Brain microvascular endothelial cell (primary cell): ENCODE measurements around the gene SLC23A3.

Source experiments
- DNase-seq: peaks from one replicate; pipeline ENCODE4 v3.0.0-alpha.2; 2020
- H3K27ac ChIP-seq: fragments of 250-450 bp; sonication (Bioruptor Pico); 2 replicates; pipeline ENCODE4 v1.5.1; 2020; ENCODE audit warnings: mild to moderate bottlenecking, moderate library complexity
- H3K27me3 ChIP-seq: fragments of 250-450 bp; sonication (Bioruptor Pico); replicated peaks from 2 replicates; pipeline ENCODE4 v1.5.1; 2020; ENCODE audit warnings: mild to moderate bottlenecking
- H3K36me3 ChIP-seq: fragments of 250-450 bp; sonication (Bioruptor Pico); replicated peaks from 2 replicates; pipeline ENCODE4 v1.5.1; 2020; ENCODE audit warnings: mild to moderate bottlenecking
- H3K4me3 ChIP-seq: 2 replicates; pipeline ENCODE4 v1.5.1; 2011; ENCODE audit warnings: low read depth, mild to moderate bottlenecking, control low read depth, low read length, moderate library complexity
- CTCF ChIP-seq: IDR thresholded peaks from 2 replicates; pipeline ENCODE4 v1.5.1; 2011; ENCODE audit warnings: low read depth, mild to moderate bottlenecking, moderate library complexity, low read length, control low read depth, inconsistent platforms; ENCODE audit errors: missing control alignments
- in situ Hi-C: cut with HindIII; loops from 2 replicates; pipeline ENCODE4 v1.10.0; 2017; ENCODE audit warnings: low sequenced_read_pairs, low pct_ligation_motif_present

Gene SLC23A3

GRCh38 chr2:219174801-219175200, 5.0 kb upstream of the SLC23A3 start:
- no peaks in the 10 kb centered on the region for H3K27me3 ChIP-seq
- no peak for DNase-seq
- no peak for TF ChIP-seq CTCF
- H3K36me3 ChIP-seq: peaks cover 16% of the 10 kb centered on the region
- no peak overlapping the region for H3K4me3 ChIP-seq
- in situ Hi-C loops: no loop called here
- H3K27ac ChIP-seq: no peak overlapping the region

DNA sequence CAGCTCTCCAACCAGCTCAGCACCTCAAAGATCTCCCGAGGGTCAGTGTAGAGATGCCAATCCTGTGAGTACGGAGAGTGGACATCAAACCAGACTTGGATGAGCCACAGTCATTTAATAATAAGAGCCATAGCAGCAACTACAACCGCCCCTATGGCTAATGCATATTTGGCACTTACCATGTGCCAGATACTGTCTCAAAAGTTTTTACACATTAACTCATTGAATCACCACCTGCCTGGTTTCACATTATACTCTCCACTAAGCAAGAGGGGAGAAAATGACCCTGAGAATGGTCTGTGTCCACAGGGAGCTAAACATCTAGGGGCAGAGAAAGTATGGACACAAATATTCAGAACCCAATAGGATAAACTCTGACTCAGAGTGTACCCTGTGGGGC, 4.3 kb upstream of the SLC23A3 start:
- Histone ChIP-seq H3K4me3 (no peak overlapping the region), H3K27me3 (no peaks in the 10 kb centered on the region), H3K36me3 (peaks cover 16% of the 10 kb centered on the region), H3K27ac (no peak overlapping the region)
- in situ Hi-C loops: no loop called here
- DNase-seq: no peak
- TF ChIP-seq CTCF: no peak

DNA sequence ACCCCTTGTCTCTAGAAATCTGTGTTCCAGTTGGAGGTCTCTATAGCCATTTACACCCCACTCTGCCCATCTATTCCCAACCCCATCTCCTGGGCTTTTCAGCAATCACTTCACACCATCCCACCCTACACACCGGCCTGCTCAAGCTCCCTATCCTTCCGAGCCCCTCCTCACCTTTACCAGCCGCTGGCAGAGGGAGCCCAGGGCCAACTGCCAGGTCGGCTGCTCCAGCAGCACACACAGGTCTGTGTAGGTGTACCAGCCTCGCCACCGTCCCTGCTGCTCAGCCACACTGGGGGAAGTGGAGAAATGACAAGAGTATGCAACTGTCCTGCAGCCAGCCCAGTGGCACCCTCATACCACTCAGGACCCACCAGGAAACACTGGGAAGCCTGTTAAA, 3.3 kb upstream of the SLC23A3 start:
- DNase-seq: no peak
- Histone ChIP-seq H3K27ac (no peak overlapping the region), H3K36me3 (peaks cover 16% of the 10 kb centered on the region), H3K27me3 (no peaks in the 10 kb centered on the region), H3K4me3 (no peak overlapping the region)
- in situ Hi-C loops: no loop called here
- TF ChIP-seq CTCF: no peak

GRCh38 chr2:219172231-219173154, 2.7 kb upstream of the SLC23A3 start:
- H3K4me3 ChIP-seq: no peak overlapping the region
- TF ChIP-seq CTCF: no peak
- no peak overlapping the region for H3K27ac ChIP-seq
- no peak for DNase-seq
- H3K36me3 ChIP-seq: peaks cover 16% of the 10 kb centered on the region
- in situ Hi-C loops: no loop called here
- H3K27me3 ChIP-seq: no peaks in the 10 kb centered on the region

DNA sequence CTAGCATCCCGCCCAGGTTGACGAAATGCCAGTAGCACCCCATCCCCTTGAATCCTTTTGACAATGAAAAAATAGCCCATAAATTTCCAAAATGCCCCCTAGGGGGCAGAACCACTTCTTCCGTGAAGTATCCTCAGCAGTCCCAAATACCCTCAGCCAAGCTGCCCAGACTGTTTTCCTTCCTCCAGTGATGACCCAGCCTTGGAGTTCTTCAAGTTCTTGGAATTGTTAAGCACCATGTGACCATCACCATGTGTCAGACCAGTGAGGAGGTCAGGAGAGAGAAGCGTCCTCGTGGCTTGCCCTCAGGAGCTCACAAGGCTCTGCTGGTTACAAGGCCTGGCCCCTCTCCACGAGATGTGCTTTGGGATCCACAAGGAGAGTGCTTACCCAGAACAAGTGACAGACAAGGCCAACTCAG, 1.4 kb upstream of the SLC23A3 start:
- TF ChIP-seq CTCF: peak; percentile 82
- in situ Hi-C loops: no loop called here
- peak; percentile 71 for DNase-seq
- Histone ChIP-seq H3K4me3 (no peak overlapping the region), H3K27me3 (no peaks in the 10 kb centered on the region), H3K36me3 (peaks cover 16% of the 10 kb centered on the region), H3K27ac (no peak overlapping the region)

- H3K27me3 ChIP-seq: no peaks in the 10 kb centered on the region
- H3K27ac ChIP-seq: no peak overlapping the region
- DNase-seq: no peak
- peaks cover 10% of the 10 kb centered on the region for H3K36me3 ChIP-seq
- TF ChIP-seq CTCF: no peak
- in situ Hi-C loops: no loop called here
- no peak overlapping the region for H3K4me3 ChIP-seq
These were observed 897 bp downstream of the SLC23A3 start for GRCh38 chr2:219168932-219169331.
